ENCODE measurements around the gene AKAP10. TPM values are rescaled to one million over a fixed set of nuclear protein-coding genes. Genes with fewer than 3 reads are reported as not detected.

AKAP10 gene
- total RNA-seq, 2 donors from 2014 or later = 11.9 to 13.2 TPM

DNA sequence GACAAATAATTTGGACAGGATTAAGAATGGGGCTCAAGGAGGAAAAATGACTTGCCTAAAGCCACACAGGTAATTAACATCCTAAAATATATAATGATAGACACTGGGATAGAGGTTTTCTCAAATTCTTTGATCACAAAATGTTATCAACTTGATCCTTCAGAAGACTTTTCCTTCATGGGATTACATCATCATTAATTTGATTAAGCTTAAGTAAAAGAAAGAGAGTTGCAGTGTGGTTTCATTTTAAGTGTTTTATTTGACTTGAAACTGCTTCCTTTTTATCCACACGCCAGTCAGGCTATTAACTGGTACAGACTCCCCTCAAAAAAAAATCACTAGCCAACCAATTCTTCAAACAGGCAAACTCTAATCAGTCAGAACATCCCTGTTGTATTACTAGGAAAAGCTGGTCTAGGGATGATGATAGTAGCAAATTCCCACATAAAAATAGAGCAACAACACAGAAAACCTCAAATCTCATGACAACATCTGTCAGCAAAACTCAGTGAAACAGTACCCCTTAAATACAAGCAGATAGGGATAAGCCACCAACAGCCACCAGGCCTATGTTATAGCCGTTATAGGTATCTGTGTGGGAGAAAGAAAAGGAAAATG lies 32.5 kb downstream of the AKAP10 start:
- Histone ChIP-seq H3K36me3 (replicated peaks in 1 of 2; ENCODE audit: insufficient read depth in 1 of 2, low read depth in 2 of 2) (peaks cover 0 to 4% of the 10 kb centered on the region in 2 donors), H3K4me1 (peaks cover 5% of the 10 kb centered on the region), H3K27me3 (no peaks in the 10 kb centered on the region), H3K4me3 (no peak overlapping the region), H3K27ac (no peak overlapping the region), H3K9me3 (no peaks in the 10 kb centered on the region)
- 87 to 91% methylated on average over 2 of the region's 2 CpGs for WGBS, 2 donors
- no peak for ATAC-seq
- no peak for DNase-seq
- no peak for TF ChIP-seq POLR2A (IDR thresholded peaks at IDR 0.05)
- TF ChIP-seq, protein P1, sequence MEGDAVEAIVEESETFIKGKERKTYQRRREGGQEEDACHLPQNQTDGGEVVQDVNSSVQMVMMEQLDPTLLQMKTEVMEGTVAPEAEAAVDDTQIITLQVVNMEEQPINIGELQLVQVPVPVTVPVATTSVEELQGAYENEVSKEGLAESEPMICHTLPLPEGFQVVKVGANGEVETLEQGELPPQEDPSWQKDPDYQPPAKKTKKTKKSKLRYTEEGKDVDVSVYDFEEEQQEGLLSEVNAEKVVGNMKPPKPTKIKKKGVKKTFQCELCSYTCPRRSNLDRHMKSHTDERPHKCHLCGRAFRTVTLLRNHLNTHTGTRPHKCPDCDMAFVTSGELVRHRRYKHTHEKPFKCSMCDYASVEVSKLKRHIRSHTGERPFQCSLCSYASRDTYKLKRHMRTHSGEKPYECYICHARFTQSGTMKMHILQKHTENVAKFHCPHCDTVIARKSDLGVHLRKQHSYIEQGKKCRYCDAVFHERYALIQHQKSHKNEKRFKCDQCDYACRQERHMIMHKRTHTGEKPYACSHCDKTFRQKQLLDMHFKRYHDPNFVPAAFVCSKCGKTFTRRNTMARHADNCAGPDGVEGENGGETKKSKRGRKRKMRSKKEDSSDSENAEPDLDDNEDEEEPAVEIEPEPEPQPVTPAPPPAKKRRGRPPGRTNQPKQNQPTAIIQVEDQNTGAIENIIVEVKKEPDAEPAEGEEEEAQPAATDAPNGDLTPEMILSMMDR (IDR thresholded peaks at IDR 0.05) = no peak
- intact Hi-C loops (cut with DNase I) = no loop called here

DNA sequence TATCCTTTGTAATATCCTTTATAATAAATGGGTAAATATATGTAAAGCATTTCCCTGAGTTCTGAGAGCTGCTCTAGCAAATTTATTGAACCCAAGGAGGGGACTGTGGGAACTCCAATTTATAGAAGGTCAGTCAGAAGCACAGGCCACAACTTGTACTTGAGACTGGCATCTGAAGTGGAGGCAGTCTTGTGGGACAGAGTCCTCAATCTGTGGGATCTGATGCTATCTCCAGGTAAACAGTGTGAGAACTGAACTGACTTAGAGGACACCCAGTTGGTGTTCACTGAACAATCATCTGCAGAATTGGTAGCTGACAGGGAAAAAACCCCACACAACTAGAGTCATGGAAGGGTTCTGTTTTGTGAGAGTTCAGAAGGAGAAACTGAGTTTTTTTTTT lies 34.0 kb downstream of the AKAP10 start:
- no peak overlapping the region for H3K27ac ChIP-seq
- H3K27me3 ChIP-seq = no peaks in the 10 kb centered on the region
- H3K4me3 ChIP-seq = no peak overlapping the region
- intact Hi-C loops (cut with DNase I) = no loop called here
- H3K4me1 ChIP-seq = peaks cover 5% of the 10 kb centered on the region
- H3K36me3 ChIP-seq (replicated peaks in 1 of 2; ENCODE audit: insufficient read depth in 1 of 2, low read depth in 2 of 2) = peaks cover 0 to 4% of the 10 kb centered on the region in 2 donors
- DNase-seq = no peak
- no peaks in the 10 kb centered on the region for H3K9me3 ChIP-seq
- TF ChIP-seq, protein P1 (IDR thresholded peaks at IDR 0.05) = no peak
- no peak for TF ChIP-seq POLR2A (IDR thresholded peaks at IDR 0.05)
- ATAC-seq = no peak

DNA sequence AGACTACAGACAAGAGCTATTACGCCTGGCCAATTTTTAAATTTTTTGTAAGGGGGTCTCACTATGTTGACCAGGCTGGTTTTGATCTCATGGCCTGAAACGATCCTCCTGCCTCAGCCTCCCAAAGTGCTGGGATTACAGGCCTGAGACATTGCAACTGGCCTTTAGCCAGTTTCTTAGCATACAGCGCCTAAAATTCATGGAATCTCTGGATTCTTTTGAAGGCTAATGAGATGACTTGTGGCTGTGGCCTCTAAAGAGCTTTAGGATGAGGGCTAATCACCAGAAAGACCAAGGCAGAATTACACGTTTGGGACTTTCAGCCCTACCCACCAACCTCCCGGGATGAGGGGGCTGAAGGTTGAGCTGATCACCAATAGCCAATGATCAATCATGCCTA lies 34.6 kb downstream of the AKAP10 start:
- no peaks in the 10 kb centered on the region for H3K27me3 ChIP-seq
- WGBS, 2 donors = 93% methylated on average over 5 of the region's 5 CpGs
- H3K4me3 ChIP-seq = no peak overlapping the region
- H3K27ac ChIP-seq = no peak overlapping the region
- peaks cover 8% of the 10 kb centered on the region for H3K4me1 ChIP-seq
- H3K36me3 ChIP-seq (replicated peaks in 1 of 2; ENCODE audit: insufficient read depth in 1 of 2, low read depth in 2 of 2) = peaks cover 0 to 4% of the 10 kb centered on the region in 2 donors
- TF ChIP-seq POLR2A (IDR thresholded peaks at IDR 0.05) = no peak
- TF ChIP-seq, protein P1 (IDR thresholded peaks at IDR 0.05) = no peak
- intact Hi-C loops (cut with DNase I) = no loop called here
- no peaks in the 10 kb centered on the region for H3K9me3 ChIP-seq
- ATAC-seq = no peak
- no peak for DNase-seq

DNA sequence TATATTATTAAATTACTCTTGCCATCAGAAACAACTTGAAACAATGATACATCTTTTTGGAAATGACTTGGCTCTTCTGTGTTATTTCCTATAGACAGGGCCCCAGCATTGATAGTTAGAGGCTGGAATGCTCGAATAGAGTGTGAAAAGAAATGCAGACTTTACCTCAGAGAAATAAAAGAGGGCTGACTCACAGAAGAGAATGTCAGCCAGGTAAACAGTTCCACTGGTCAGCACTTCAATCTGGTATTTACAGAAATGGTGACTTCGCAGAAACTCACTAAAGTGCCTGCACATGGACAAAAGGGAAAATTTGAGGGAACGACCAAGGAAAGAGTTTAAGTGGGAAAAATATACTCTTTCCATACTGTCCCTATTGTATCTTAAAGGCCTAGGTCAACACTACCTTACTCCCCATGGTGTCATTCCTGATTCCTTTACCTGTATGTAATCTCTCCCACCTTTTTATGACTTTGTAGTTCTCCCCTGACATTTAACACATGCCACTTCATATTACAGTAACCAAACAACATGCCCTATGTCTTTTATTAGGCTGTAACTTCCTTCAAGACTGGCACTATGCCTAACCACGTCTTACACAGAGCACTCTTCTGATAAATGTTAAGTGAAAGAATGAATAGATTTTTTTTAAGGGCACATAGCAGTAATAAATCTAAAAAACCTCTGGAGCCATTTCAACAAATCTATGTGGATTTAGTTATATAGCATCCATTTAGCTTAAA lies 36.7 kb downstream of the AKAP10 start:
- DNase-seq (no peak), ATAC-seq (peak; percentile 12)
- intact Hi-C loops (cut with DNase I) = no loop called here
- Histone ChIP-seq H3K27ac (peak overlapping the region in 1 of 4 donors; percentile 0), H3K4me3 (no peak overlapping the region), H3K4me1 (peaks cover 20% of the 10 kb centered on the region), H3K36me3 (replicated peaks in 1 of 2; ENCODE audit: insufficient read depth in 1 of 2, low read depth in 2 of 2) (peaks cover 0 to 4% of the 10 kb centered on the region in 2 donors), H3K27me3 (no peaks in the 10 kb centered on the region), H3K9me3 (no peaks in the 10 kb centered on the region)
- 55 to 63% methylated on average over 4 of the region's 4 CpGs for WGBS, 2 donors
- TF ChIP-seq, protein P1 (IDR thresholded peaks at IDR 0.05) = no peak
- no peak for TF ChIP-seq POLR2A (IDR thresholded peaks at IDR 0.05)
